Dermis microvascular lymphatic vessel endothelial cell (primary cell): ENCODE data around the gene ASAH2B. TPM values are rescaled to one million over a fixed set of nuclear protein-coding genes. Genes with fewer than 3 reads are reported as not detected.
"Not testable (repeated sequence)": the region's sequence is repeated elsewhere in the genome, so short reads cannot be mapped to it uniquely, and the experiment has no call there.

Source experiments
- DNase-seq, 2 donors: peaks; one replicate each; pipeline versions ENCODE4 v3.0.0 to v3.0.0-alpha.2; 2010; ENCODE audit warnings: low read depth in 2 of 2
- total RNA-seq: library from RNA; depleted of rRNA; stranded (reverse); fragments of >200 nt; gene quantifications from 2 replicates; pipeline ENCODE4 v1.2.1, GENCODE V29; 2014

The ASAH2B gene
- 1.0 and 2.8 TPM in 2 replicates for total RNA-seq

DNA sequence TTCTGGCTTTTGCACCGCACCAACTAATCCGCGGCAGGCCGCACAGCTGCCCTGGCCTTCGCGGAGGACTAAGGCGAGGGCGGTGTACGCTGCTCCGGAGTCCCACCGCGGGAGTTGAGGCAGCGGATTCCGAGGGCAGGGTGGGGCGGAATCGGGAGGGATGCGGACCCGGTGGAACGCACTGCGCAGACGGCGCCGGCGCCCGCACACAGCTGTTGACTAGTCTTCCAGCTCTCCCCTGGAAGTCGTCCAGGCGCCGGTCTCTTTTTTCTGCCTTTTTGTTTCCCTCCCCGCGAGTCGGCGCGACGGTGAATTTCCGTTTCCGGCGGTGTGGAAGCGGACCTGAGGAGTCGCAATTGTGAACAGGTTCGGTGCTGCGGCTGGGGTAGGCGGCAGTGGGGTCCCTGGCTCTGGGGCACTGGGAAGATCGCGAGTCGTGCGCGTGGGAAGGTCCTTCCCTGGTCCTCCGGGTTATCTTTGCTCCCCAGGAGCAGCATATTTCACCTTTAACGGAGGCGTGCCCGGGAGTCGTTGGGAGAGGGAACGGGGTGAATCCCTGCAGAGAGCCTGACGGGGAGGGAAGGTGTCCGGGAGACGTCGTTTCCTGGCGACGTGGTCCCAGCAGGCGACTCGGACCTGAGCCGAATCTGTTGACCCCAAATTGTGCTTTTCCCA is at the start of gene ASAH2B:
ASAH2B (plus strand) TSS at position 319 of the 675 bp plus-strand sequence. CDS start 5,195 bp downstream, outside the sequence.
- peak; percentile 28 to 83 for DNase-seq

GRCh38 chr10:50697819-50698218 is 41.9 kb upstream of the ASAH2B start:
- DNase-seq, result not testable (repeated sequence)

DNA sequence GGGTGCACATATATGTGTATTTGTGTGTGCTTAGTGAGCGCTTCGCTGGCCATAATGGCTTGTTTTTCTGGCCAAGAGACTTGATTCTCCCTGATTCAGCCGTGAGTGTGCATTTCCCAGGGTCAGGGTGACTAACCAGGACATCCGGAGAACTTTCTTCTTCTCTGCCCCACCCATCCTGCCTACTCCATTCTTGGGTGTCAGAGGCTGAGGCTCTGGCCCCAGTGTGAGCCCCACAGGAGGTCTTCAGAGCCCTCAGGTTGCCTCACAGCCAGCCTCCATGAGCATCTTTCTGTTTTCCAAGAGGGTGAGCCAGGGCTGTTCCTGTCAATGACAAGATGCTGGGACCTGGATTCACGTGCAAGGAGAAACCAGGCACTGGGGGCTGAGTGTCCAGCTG is 37.8 kb upstream of the ASAH2B start:
- DNase-seq, result peak in 1 of 2 donors; percentile 22

DNA sequence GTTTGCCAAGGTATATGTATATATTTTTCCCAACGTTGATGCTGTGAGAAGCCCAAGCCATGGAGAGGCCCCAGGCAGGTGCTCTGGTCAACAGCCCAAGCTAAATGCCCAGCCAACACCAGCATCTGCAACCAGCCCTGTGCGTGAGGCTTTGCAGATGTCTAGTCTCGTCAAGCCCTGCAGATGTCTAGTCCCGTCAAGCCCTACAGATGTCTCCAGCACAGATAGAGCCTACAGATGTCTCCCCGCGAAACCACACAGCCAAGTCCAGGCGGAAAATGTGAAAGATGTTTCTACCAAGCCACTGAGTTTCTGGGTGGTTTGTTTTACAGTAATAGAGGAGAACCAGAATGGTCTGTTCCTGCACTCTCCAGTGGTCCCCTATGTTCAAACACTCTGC is 36.7 kb upstream of the ASAH2B start:
- not testable (repeated sequence) for DNase-seq

- not testable (repeated sequence) for DNase-seq
These were observed 35.2 kb upstream of the ASAH2B start for GRCh38 chr10:50704436-50705079.

- DNase-seq, result not testable (repeated sequence)
These were observed 33.7 kb upstream of the ASAH2B start for GRCh38 chr10:50706006-50706405.

- not testable (repeated sequence) for DNase-seq
These were observed 29.5 kb upstream of the ASAH2B start for GRCh38 chr10:50710241-50710640.

GRCh38 chr10:50723812-50724211 is 15.9 kb upstream of the ASAH2B start:
- DNase-seq, result not testable (repeated sequence)

DNA sequence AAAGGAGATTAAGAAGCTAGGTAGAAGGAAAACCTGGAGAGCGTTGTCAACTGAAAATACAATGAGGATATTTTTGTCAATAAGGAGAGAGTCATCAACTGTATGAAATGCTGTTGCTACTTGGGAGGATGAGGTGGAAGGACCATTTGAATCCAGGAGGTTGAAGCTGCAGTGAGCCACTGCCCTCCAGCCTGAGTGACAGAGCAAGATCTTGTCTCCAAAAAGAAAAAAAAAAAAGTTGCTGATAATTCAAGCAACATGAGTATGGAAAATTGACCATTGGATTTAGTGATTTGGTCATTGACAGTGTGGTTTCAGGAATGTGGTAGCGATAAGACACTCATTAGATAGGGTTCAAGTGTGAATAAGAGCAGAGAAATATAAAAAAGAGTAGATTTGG is 11.6 kb upstream of the ASAH2B start:
- DNase-seq, result not testable (repeated sequence)

DNA sequence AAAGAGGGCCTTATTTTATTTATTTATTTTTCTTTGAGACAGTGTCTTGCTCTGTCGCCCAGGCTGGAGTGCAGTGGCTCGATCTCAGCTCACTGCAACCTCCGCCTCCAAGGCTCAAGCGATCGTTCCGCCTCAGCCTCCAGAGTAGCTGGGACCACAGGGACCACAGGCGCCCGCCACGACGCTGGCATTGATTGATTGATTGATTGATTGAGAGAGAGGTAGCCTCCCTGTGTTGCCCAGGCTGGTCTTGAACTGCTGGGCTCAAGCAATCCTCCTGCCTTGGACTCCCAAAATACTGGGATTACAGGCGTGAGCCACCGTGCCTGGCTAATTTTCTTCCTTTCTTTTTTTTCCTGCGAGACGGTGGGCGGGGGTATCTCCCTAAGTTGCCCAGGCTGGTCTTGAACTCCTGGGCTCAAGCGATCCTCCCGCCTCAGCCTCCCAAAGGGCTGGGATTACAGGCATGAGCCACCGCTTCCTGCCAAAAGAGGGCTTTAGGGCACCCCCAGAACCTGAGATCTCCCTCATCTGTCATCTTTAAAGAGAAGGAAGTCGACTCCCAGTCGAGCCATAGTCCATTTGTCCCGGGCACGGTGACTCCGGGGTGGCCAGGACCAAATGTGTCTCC is 634 bp upstream of the ASAH2B start:
- DNase-seq, result not testable (repeated sequence)

GRCh38 chr10:50740293-50740648 is 535 bp downstream of the ASAH2B start:
- DNase-seq, result peak; percentile 14 to 79

- DNase-seq, result not testable (repeated sequence)
These were observed 3.1 kb downstream of the ASAH2B start for GRCh38 chr10:50742820-50743219.

DNA sequence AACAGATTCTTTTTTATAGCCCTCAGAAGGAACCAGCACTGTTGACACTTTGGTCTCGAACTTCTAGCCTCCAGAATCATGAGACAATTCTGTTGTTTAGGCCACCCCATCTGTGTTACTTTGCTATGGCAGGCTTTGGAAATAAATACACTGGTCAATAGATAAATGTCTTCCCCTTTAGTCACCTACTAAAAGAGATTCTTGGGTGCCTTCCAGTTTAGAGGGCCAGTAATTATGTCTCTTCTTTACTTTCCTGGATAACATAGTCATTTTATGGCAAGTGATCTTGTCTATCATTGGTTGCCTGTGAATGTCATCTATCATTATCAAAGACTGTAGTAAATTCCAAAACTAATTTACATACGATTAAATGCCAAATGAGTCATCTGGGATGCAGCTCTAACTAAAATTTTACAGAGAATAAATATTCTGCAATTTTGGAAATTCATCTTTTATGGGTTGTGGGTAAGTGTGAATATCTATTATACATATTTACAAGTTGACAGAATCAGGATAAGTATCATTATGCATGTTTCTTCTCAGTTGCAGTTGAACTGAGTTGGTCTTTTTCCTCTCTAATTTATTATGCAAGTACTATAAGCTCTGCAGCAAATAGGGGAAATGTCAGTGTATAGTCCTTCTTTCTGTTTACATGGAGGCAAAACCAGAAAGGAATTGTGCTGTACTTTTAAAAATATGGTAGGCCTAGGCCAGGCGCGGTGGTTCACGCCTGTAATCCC is 27.2 kb downstream of the ASAH2B start:
- DNase-seq, result not testable (repeated sequence)

DNA sequence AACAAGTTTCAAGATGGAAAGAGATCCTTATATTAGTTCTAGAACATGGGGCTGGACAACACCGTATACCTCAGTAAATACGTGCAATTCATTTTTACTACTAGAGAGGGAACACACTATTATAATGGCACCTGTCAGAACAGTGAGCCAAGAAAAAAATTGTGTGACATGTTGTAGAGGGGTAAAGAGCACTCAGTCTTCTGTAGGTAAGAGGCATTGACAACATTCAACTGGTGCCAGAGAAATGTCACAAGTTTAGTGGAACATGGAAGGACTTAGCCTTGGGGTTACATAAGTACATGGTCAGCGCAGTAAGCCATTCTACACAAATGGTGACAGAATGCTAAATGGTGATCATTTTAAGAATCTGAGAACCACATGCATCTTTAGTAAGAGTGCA is 32.3 kb downstream of the ASAH2B start:
- not testable (repeated sequence) for DNase-seq

DNA sequence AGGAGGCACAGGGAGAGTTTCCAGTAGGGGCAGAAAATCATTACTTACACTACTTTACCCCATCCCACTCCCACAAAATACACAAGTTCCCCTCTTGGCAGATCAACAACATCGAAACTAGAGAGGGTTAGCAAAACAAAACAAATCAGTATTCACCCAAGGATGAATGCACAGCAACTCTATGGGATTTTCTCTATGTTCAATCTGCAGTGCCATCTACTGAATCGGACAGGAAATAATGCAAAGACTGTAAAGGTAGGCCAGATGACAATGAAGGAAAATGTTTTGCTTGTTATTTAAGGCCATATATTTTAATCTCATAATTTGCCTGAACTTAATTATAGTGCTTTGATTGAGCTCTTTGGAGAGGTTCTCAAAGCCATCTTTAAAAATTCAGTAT is 35.1 kb downstream of the ASAH2B start:
- DNase-seq, result not testable (repeated sequence)

DNA sequence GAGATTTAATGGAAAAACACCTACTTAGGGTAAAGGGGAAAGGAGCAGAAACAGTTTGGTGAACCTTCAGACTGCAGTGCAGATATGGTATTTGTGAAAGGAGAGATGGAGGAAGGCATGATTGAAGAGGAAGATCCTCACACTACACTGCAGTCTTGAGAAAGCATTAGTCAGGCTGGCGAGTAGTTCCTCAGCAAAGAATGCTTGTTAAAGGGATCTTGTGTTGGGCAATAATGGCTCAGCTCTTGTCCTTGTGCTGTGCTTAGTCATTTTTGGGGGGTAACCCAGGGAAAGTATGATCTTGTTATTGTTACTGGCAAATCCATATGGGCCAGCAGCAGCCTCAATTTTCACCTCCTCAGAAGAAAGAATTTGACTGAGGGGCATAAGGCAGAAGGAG is 40.3 kb downstream of the ASAH2B start:
- not testable (repeated sequence) for DNase-seq

DNA sequence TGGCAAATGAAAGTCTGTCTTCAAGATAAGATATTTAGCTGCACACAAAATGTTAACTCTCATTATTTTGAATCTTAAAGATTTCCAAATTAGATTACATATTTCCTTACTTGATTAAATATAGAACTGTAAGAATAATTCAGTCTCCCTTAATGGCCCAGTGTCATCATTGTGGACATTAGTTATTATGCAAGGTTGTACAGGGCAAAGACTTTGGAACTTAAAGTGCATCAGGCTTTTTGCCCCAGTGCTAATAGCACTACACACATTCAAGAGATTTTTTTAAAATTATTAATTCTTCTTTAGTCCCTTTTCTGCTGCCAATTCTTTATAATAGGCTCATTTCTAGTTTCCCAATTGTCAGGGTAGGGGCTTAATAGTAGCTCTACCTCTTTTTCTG is 42.3 kb downstream of the ASAH2B start:
- not testable (repeated sequence) for DNase-seq

DNA sequence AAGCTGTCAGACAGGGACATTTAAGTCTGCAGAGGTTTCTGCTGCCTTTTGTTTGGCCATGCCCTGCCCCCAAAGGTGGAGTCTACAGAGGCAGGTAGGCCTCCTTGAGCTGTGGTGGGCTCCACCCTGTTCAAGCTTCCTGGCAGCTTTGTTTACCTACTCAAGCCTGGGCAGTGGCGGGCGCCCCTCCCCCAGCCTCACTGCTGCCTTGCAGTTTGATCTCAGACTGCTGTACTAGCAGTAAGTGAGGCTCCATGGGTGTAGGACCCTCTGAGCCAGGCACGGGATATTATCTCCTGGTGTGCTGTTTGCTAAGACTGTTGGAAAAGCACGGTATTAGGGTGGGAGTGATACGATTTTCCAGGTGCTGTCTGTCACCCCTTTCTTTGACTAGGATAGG is 48.2 kb downstream of the ASAH2B start:
- not testable (repeated sequence) for DNase-seq

DNA sequence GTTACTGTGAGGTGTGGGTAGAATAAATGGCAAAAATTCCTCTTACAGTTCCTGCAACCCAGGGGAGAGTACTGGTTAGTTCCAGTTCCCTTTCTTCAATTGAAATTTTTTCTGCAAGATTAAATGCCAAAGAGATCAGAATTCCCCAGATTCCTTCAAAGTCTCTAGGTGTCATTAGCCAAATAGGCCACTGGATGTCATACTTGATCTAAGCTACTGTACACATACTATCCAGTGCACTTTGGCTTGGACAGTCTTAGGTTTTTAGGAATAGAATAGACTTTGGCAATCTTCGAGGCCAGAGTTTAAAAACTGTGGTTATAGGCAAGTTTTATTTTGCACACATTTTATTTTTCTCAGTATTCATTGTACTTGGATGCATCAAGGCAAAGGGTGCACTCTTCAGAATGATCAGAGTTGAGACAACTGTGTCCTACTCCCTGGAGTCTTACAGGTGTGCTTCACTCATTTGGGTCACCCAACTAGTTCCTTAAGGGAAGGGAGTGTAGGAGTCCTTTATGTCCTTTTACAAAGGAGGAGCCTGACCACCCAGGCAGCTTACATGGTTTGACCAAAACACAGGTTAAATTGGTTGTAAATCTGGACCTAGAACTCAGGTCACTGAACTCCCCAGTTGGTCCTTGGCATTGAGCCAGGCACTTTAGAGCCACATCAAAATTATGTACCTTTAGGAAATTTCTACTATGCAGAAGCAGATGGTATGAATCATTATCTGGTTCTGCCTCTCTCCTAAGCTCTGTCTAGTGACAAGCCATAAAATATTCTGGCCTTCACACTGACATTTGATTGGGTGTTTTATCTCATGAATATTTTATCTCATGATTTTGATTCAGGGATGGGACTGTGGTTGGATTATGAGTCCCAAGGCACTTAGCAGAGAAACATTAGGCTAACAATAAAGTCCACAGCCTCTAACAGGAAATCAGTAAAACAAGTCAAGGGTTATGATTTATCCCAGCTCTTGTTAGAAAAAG is 49.5 kb downstream of the ASAH2B start:
- DNase-seq, result peak in 1 of 2 donors; percentile 37

DNA sequence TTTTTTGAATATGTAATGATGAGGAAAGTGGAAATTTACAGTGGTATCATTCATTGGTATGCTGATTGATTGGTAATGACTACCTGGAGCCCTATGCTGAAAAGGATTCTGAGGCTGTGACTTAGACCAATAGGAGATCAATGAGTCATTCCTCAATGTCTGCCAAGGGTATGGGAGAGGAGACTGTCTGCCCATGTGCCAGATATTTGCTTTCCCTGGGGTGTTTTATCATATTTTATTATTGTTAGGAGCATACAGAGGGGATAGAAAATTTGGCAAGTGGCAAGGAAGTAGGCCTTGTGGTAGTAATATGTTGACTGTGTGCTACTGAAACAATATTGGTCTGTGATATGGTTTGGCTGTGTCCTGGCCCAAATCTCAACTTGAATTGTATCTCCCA is 54.8 kb downstream of the ASAH2B start:
- no peak for DNase-seq

- DNase-seq, result no peak
These were observed 57.0 kb downstream of the ASAH2B start for GRCh38 chr10:50796693-50797092.
